LNCaP clone FGC (cell line): ENCODE measurements around the gene CRY1.
"Not testable (repeated sequence)": the region's sequence is repeated elsewhere in the genome, so short reads cannot be mapped to it uniquely, and the experiment has no call there.

ENCODE experiments used
- DNase-seq: peaks from one replicate; pipeline ENCODE4 v3.0.0-alpha.2; 2011; ENCODE audit warnings: low read depth
- H3K4me3 ChIP-seq: 2 replicates; pipeline ENCODE4 v1.5.1; 2011; ENCODE audit warnings: mild to moderate bottlenecking, low read depth, low read length, control low read depth
- CTCF ChIP-seq: IDR thresholded peaks from 2 replicates; pipeline ENCODE4 v1.5.1; 2012; ENCODE audit warnings: mild to moderate bottlenecking; ENCODE audit not compliant: control insufficient read depth, insufficient read depth; ENCODE audit errors: extremely low read depth

CRY1 gene

GRCh38 chr12:107079172-107080011 lies 14.0 kb downstream of the CRY1 start:
- DNase-seq = no peak
- no peak overlapping the region for H3K4me3 ChIP-seq
- peak; percentile 65 for TF ChIP-seq CTCF

- H3K4me3 ChIP-seq, DNase-seq: not testable (repeated sequence)
Observed at GRCh38 chr12:107073266-107073665, 20.1 kb downstream of the CRY1 start.

GRCh38 chr12:107066691-107067090 lies 26.7 kb downstream of the CRY1 start:
- no peak overlapping the region for H3K4me3 ChIP-seq
- DNase-seq = no peak
- TF ChIP-seq CTCF = no peak

- DNase-seq = no peak
- no peak overlapping the region for H3K4me3 ChIP-seq
- TF ChIP-seq CTCF = no peak
Observed at GRCh38 chr12:107064687-107065086, 28.7 kb downstream of the CRY1 start.

GRCh38 chr12:107064243-107064642 lies 29.1 kb downstream of the CRY1 start:
- H3K4me3 ChIP-seq = no peak overlapping the region
- TF ChIP-seq CTCF = no peak
- no peak for DNase-seq

GRCh38 chr12:107058190-107058589 lies 35.2 kb downstream of the CRY1 start:
- TF ChIP-seq CTCF = no peak
- H3K4me3 ChIP-seq = no peak overlapping the region
- no peak for DNase-seq

- no peak for TF ChIP-seq CTCF
- DNase-seq = peak; percentile 93
Observed at GRCh38 chr12:107057071-107057834, 36.1 kb downstream of the CRY1 start.

More at GRCh38 chr12:107057071-107057834, 36.1 kb downstream of the CRY1 start:
- H3K4me3 ChIP-seq = no peak overlapping the region
